Measurements from ENCODE around the gene RFNG.

GRCh38 chr17:82076018-82076784, 24.6 kb upstream of the RFNG start:
- TF ChIP-seq CTCF (IDR thresholded peaks at IDR 0.05): no peak
- TF ChIP-seq POLR2A (IDR thresholded peaks at IDR 0.05): no peak
- no peak for TF ChIP-seq EP300 (IDR thresholded peaks at IDR 0.05)
